ENCODE measurements around the gene SYP.
"Not testable (repeated sequence)": the region's sequence is repeated elsewhere in the genome, so short reads cannot be mapped to it uniquely, and the experiment has no call there.

SYP gene

DNA sequence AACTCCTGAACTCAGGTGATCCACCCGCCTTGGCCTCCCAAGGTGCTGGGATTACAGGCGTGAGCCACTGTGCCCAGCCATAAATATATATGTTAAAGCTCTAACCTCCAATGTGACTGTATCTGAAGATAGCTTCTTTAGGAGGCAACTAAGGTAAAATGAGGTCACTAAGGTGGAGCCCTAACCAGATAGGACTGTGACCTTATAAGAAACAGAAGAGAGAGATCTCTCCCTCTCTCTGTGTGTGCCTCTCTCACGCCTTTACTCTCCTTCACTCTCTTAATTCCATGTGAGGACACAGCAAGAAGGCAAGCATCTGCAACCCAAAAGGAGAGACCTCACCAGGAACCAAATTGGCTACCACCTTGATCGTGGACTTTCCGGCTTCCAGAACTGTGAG is 38.4 kb downstream of the SYP start:
- in situ Hi-C loops (cut with MboI; ENCODE audit: low pct_unique_long_range_greater_than_20kb, low sequenced_read_pairs, unreplicated experiment): no loop called here
- TF ChIP-seq, protein P1, sequence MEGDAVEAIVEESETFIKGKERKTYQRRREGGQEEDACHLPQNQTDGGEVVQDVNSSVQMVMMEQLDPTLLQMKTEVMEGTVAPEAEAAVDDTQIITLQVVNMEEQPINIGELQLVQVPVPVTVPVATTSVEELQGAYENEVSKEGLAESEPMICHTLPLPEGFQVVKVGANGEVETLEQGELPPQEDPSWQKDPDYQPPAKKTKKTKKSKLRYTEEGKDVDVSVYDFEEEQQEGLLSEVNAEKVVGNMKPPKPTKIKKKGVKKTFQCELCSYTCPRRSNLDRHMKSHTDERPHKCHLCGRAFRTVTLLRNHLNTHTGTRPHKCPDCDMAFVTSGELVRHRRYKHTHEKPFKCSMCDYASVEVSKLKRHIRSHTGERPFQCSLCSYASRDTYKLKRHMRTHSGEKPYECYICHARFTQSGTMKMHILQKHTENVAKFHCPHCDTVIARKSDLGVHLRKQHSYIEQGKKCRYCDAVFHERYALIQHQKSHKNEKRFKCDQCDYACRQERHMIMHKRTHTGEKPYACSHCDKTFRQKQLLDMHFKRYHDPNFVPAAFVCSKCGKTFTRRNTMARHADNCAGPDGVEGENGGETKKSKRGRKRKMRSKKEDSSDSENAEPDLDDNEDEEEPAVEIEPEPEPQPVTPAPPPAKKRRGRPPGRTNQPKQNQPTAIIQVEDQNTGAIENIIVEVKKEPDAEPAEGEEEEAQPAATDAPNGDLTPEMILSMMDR (IDR thresholded peaks at IDR 0.05; ENCODE audit: extremely low read depth, insufficient read depth, missing control alignments): no peak

DNA sequence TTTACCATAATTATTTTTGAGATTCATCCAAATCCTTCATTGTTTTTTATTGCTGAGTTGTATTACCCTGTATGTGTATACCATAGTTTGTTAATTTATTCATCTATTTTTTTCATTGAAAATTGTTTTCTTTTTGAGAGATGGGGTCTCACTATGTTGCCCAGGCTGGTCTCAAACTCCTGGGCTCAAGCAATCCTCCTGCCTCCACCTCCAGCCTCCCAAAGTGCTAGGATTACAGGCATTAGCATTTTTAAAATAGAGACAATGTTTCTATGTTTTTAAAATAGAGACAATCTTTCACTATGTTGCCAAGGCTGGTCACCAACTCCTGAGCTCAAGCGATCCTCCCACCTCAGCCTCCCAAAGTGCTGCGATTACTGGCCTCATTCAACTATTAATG is 39.1 kb downstream of the SYP start:
- in situ Hi-C loops (cut with MboI; ENCODE audit: low pct_unique_long_range_greater_than_20kb, low sequenced_read_pairs, unreplicated experiment): no loop called here
- DNase-seq (ENCODE audit: low spot score): no peak
- TF ChIP-seq, protein P1 (IDR thresholded peaks at IDR 0.05; ENCODE audit: extremely low read depth, insufficient read depth, missing control alignments): no peak

More for the DNA sequence above, 38.4 kb downstream of the SYP start:
- no peak for DNase-seq (ENCODE audit: low spot score)

DNA sequence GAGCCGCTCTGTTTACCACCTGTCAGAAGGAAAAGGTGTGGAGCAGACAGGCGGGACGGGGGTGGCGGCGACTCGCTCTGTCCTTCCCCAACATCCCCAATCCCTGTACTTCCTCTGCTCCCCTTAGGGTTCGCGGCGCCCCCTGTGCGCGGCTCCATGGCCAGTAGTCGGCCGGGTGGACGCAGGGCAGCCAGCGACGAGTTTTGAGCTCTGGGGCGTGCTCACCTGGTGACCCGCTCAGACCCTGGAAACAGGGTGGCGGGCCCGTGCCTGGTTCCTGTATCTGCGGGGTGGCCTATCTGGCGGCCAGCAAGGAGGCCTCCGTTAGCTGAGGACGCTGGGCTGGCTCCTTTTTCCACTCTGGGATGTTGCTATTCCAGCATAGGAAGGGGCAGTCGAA is 42.8 kb downstream of the SYP start:
- TF ChIP-seq, protein P1 (IDR thresholded peaks at IDR 0.05; ENCODE audit: extremely low read depth, insufficient read depth, missing control alignments): no peak
- in situ Hi-C loops (cut with MboI; ENCODE audit: low pct_unique_long_range_greater_than_20kb, low sequenced_read_pairs, unreplicated experiment): no loop called here
- no peak for DNase-seq (ENCODE audit: low spot score)

DNA sequence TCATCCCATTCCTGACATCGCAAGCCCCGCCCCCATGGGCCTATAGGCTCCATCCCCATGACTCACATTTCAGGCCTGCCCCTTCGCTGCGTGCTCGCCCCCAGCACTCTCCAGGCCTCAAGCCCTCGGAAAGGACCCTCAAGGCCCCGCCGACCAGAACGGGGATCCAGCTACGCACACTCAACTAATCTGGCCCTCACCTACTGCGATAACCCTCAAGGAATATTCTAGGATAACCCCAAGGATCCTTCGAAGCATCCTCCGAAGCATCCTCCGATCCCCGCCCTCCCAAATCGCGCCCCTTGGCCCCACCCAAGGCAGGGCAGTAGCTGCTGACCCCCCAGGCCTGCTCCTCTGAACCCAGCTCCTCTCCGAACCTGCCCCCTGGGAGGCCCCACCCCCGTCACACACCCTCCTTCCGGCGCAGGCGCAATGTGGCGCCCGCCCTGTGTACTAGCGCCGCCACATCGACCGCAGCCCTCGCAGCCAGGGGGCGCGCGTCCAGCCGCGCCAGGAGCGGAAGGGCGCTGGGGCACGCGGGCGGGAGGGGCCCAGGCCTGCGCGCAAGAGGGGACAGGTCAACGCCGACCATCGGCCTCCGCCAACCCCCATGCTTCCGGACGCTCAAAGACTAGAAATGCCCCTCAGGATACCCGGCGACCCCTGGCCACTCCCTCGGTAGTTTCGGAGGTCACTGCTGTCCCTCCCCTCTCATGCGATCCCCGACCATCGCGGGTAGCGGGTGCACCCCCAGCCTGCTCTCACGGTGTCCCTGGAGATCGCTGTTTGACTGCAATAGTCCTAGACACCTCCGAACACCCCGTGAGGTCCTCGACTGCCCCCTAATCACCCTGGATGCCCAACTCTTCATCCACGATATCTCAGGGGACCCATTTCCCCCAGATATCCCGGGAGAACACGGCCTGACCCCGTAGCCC is 43.8 kb downstream of the SYP start:
- TF ChIP-seq, protein P1 (IDR thresholded peaks at IDR 0.05; ENCODE audit: extremely low read depth, insufficient read depth, missing control alignments): peak; percentile 83
- in situ Hi-C loops (cut with MboI; ENCODE audit: low pct_unique_long_range_greater_than_20kb, low sequenced_read_pairs, unreplicated experiment): no loop called here
- peak; percentile 85 for DNase-seq (ENCODE audit: low spot score)

DNA sequence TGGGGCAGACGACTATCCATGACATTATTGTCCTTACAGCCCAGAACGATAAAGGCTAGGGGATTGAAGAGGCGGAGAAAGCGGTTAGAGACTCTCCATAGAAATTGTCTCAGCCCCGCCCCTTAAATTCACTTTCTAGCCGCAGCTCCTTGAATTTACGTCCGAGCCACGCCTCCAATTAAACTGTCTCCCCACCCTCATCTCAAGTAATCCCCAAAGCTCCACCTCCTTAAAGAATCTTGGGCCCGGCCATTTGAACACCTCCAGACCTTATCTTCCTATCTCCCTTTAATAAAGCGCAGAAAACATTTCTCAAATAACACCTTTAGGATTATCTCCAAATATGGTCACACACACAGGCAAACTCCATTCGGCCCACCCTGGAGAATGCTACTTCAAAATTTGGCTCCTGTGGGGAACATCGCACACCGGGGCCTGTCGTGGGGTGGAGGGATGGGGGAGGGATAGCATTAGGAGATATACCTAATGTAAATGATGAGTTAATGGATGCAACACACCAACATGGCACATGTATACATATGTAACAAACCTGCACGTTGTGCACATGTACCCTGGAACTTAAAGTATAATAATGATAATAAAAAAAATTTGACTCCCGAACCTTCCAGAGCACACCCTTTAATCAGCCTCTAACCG is 44.6 kb downstream of the SYP start:
- TF ChIP-seq, protein P1 (IDR thresholded peaks at IDR 0.05; ENCODE audit: extremely low read depth, insufficient read depth, missing control alignments): no peak
- in situ Hi-C loops (cut with MboI; ENCODE audit: low pct_unique_long_range_greater_than_20kb, low sequenced_read_pairs, unreplicated experiment): no loop called here
- peak; percentile 45 for DNase-seq (ENCODE audit: low spot score)

DNA sequence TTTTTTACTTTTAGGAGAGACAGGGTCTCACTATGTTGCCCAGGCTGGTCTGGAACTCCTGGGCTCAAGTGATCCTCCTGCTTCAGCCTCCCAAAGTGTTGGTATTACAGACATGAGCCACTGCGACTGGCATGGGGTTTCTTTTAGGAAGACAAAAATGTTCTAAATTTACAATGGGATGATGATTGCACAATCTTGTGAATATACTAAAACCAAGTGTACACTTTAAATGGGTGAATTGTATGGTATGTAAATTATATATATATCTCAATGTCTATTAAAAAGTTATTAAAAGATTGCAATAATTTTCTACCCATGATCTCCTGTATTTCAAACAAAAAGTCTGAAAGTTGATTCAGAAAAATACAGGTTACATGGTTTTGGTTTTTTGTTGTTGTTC is 46.5 kb downstream of the SYP start:
- in situ Hi-C loops (cut with MboI; ENCODE audit: low pct_unique_long_range_greater_than_20kb, low sequenced_read_pairs, unreplicated experiment): no loop called here
- TF ChIP-seq, protein P1 (IDR thresholded peaks at IDR 0.05; ENCODE audit: extremely low read depth, insufficient read depth, missing control alignments): no peak
- DNase-seq (ENCODE audit: low spot score): no peak

DNA sequence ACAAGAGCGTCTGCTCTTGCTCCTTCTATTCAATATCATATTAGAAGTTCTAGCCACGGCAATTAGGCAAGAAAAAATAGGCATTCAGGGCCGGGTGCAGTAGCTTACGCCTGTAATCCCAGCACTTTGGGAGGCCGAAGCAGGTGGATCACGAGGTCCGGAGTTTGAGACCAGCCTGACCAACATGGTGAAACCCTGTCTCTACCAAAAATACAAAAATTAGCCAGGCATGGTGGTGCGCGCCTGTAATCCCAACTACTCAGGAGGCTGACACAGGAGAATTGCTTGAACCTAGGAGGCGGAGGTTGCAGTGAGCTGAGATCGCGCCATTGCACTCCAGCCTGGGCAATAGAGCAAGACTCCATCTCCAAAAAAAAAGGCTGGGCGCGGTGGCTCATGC is 50.7 kb downstream of the SYP start:
- DNase-seq (ENCODE audit: low spot score); in situ Hi-C loops (cut with MboI; ENCODE audit: low pct_unique_long_range_greater_than_20kb, low sequenced_read_pairs, unreplicated experiment): not testable (repeated sequence)

DNA sequence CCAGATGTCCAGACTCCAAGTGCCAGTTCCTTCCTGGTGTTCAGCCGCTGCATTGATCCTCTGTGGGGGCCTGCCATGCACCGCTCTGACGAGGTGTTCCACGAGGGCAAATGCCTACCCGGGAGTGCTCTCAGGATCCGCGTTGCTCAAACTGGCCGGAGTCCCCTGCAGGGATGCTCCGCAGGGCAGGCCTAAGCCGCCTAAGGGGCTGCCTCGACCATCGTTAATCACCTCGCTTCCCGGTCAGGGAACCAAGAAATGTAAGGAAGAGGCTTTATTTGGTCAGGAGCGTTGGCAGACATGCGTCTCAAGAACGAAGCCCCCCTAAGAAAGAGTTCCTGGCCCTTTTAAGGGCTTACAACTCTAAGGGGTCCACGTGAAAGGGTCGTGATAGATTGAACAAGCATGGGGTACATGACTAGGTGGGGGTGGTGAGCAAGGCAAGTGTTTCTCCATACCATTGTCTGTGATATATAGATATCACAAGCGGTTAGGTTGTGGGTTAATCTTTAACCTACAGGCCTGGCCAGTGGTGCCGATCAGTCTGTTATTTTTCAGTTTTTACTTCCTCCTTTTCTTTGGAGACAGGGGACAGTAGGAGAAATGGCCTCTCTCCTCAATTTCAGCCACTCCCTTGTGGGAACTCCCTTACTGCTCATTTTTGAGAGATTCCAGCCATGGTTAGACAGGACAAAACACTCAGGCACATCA is 51.4 kb downstream of the SYP start:
- DNase-seq (ENCODE audit: low spot score); in situ Hi-C loops (cut with MboI; ENCODE audit: low pct_unique_long_range_greater_than_20kb, low sequenced_read_pairs, unreplicated experiment): not testable (repeated sequence)

All from GM13977 (cell line).